Activated naive CD4-positive, alpha-beta T cell treated with anti-CD3 and anti-CD28 coated beads, Interleukin-2, amount 50 U/mL, for 72 hours (primary cell): ENCODE results near the gene SLMAP. TPM values are rescaled to one million over a fixed set of nuclear protein-coding genes. Genes with fewer than 3 reads are reported as not detected.
A peak's percentile ranks its signal among the peaks of the same experiment; 100 is the strongest.
"Not testable (repeated sequence)": the region's sequence is repeated elsewhere in the genome, so short reads cannot be mapped to it uniquely, and the experiment has no call there.

Experiments
- ATAC-seq, 2 donors: fragments of 150-1000 bp; cut with Tn5 transposase; 2 replicates each; pipeline ENCODE4 v1.10.0; 2021; ENCODE audit warnings: mild to moderate bottlenecking in 2 of 2, moderate library complexity in 2 of 2
- DNase-seq, 2 donors: peaks; one replicate each; pipeline ENCODE4 v3.0.0; 2021 to 2022; ENCODE audit warnings: low spot score in 2 of 2
- H3K27ac Mint-ChIP-seq, 2 donors: one replicate each; pipeline ENCODE4 v1.8.0; 2022; ENCODE audit warnings: mild to moderate bottlenecking in 2 of 2, mixed read lengths in 2 of 2
- H3K36me3 Mint-ChIP-seq, 2 donors: one replicate each; pipeline ENCODE4 v1.8.0; 2022; ENCODE audit warnings: mixed read lengths in 2 of 2
- H3K9me3 Mint-ChIP-seq, 2 donors: one replicate each; pipeline ENCODE4 v1.8.0; 2022; ENCODE audit warnings: mixed read lengths in 2 of 2
- total RNA-seq, 2 donors: library from RNA; stranded (reverse); gene quantifications; one replicate each; pipeline ENCODE4 v1.2.3, GENCODE V29; 2022

The SLMAP gene
- total RNA-seq, 2 donors from 2014 or later, result 44.1 to 44.8 TPM

DNA sequence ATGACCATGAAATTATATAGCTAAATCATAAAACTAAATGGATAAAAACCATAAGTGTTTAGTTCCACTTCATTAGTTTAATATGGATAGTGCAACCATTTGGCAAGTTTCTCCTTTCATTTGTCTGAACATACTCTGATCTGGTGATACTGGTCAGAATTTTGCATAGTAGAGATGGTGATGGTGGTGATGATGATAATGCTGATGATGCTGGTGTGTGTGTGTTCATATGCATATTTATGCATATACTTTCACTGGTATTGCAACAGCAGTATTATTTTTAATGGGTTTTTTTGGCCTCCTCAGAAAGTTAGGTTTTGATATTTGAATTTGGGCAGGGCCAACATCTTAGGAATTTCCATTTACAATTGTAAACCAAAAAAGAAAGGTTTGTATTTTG is 76.4 kb downstream of the SLMAP start:
- H3K36me3 Mint-ChIP-seq, result peaks cover 0 to 9% of the 10 kb centered on the region in 2 donors
- no peaks in the 10 kb centered on the region for H3K9me3 Mint-ChIP-seq
- DNase-seq (no peak), ATAC-seq (no peak)
- no peak overlapping the region for H3K27ac Mint-ChIP-seq

DNA sequence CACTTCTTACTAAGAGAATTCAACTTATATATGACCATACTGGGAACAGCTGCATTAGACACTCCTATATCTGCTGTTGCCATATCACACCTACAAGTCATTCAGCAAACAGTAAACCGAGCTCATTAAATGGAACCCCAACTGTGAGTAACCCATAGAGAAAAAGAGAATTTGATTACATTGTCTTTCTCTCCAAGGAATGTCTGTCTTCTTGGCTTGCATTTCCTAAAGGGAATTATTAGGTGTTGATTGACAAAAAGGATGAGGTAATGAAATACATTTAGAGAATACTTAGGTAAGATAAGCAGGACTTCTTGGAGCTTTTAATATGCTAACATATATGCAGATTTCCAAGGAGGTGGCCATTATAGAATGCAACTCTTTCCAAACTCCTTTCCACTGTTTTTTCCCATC is 76.8 kb downstream of the SLMAP start:
- no peak for DNase-seq
- Mint-ChIP-seq H3K27ac (no peak overlapping the region), H3K36me3 (peaks cover 0 to 9% of the 10 kb centered on the region in 2 donors), H3K9me3 (no peaks in the 10 kb centered on the region)
- no peak for ATAC-seq

DNA sequence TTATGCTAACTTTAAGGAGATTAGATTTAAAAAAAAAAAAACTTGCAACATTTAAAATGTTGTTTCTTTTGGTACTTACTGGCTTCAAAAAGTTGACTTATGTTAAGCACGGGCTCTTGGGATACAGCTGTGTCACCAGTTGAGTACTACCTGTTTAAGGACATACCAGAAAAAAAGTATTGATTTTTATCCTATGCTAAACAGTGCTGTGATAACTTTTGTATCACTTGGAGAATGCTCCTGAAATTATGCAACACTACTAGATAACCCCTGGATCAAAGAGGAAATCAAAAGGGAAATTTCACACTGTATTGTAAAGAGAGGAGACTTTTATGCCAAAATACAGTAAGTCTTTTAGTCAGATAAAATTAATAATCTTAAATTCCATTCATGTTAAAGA is 77.7 kb downstream of the SLMAP start:
- H3K27ac Mint-ChIP-seq, result peak overlapping the region in 1 of 2 donors; percentile 29
- peaks cover 0 to 9% of the 10 kb centered on the region in 2 donors for H3K36me3 Mint-ChIP-seq
- H3K9me3 Mint-ChIP-seq, result no peaks in the 10 kb centered on the region
- ATAC-seq (no peak), DNase-seq (no peak)

DNA sequence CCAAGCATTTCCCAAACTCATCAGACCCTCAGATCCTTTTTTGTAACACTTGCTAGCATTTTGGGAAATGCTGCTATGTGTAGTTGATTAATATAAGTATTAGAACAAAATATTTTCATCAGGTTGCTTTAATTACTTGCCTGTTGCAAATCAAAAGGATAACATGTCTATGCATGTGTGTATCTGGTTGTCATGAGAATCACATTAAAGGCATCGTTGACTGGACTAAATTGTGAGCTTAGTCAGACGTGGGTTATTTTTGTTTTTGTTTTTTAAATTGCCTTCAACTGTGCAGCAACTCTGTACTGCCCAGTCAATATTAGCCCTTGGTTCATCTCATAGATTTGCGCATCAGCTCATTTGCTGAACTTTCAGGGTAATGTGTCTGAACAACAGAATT is 81.6 kb downstream of the SLMAP start:
- ATAC-seq, result no peak
- no peak for DNase-seq
- Mint-ChIP-seq H3K9me3 (no peaks in the 10 kb centered on the region), H3K27ac (no peak overlapping the region), H3K36me3 (no peaks in the 10 kb centered on the region)

DNA sequence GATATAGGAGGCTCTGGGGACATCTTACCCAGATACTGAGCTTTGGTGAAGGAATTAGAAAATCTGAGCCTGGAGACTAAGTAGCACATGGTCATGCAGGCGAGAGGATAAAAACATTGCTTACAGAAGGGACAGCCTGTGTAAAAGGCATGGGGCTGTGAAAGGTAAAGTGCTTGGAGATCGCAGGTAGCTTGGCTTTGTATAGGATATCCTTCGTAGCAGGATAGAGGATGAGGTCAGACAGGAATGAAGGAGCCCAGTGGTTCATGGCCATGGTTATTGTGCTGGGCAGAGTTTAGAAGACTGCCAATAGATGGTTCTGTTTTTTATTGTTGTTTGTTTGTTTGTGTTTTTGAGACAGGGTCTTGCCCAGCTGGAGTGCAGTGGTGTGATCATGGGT is 82.5 kb downstream of the SLMAP start:
- no peak for DNase-seq
- Mint-ChIP-seq H3K36me3 (no peaks in the 10 kb centered on the region), H3K27ac (peak overlapping the region in 1 of 2 donors; percentile 43), H3K9me3 (no peaks in the 10 kb centered on the region)
- ATAC-seq, result no peak

DNA sequence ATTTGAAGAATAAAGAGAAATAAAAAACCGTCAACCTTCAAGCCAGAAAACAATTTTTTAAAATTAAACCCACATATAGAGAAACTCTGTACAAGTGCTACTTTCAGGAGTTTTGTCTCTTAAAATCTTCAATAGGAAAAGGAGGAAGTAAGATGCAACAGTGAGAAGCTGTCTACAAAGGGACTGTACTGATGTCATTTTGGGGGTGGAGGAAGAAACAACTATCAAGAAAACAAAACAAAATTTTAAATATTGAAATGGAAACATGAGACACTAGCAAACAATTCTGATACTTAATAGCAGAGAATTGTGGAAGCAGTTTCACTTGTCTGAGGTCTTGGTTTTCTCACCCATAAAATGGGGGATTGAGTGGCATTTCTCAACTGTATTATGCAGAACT is 84.4 kb downstream of the SLMAP start:
- H3K36me3 Mint-ChIP-seq, result no peaks in the 10 kb centered on the region
- no peaks in the 10 kb centered on the region for H3K9me3 Mint-ChIP-seq
- no peak for ATAC-seq
- no peak for DNase-seq
- no peak overlapping the region for H3K27ac Mint-ChIP-seq

DNA sequence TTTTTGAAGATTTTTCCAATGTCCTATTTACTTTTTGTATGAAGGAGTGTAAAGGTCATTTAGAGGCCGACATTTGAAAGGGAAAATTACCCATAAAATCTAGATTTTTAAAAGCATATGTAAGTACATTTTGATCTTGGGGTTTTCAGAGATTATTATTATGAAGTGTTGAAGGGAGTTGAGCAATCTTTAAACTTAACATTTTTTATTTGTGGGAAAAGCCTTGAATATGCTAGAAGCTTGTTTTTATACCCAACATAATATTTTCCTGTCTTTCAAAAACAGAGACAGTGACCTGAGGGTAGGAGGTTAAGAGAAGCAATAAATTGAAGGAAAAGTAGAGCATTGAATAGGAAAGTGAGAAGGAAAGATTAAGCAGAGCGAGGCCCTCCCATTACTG is 85.7 kb downstream of the SLMAP start:
- ATAC-seq (no peak), DNase-seq (no peak)
- Mint-ChIP-seq H3K36me3 (no peaks in the 10 kb centered on the region), H3K27ac (no peak overlapping the region), H3K9me3 (no peaks in the 10 kb centered on the region)

DNA sequence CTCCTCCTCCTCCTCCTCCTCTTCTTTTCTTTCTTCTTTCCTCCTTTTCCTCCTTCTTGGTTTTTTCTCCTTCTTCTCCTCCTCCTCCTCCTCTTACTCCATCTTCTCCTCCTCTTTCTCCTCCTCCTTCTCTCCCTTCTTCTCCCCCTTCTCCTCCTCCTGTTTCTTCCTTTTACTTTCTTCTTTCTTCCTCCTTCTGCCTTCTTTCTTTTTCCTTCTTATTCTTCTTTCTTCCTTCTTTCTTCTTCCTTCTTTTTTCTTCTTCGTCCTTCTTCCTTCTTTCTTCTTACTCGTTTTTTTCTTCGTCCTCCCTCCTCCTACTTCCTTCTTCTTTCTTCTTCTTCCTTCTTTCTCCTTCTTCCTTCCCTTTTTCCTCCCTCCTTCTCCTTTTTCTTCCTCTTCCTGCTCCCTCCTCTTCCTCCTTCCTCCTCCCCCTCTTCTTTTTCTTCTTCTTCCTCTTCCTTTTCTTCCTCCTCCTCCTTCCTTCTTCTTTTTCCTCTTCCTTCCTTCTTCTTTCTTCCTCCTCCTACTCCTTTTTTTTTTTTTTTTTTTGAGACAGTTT is 92.1 kb downstream of the SLMAP start:
- Mint-ChIP-seq H3K9me3 (no peaks in the 10 kb centered on the region), H3K27ac (peak overlapping the region; percentile 21 to 61), H3K36me3 (no peaks in the 10 kb centered on the region)
- ATAC-seq, result no peak
- no peak for DNase-seq

DNA sequence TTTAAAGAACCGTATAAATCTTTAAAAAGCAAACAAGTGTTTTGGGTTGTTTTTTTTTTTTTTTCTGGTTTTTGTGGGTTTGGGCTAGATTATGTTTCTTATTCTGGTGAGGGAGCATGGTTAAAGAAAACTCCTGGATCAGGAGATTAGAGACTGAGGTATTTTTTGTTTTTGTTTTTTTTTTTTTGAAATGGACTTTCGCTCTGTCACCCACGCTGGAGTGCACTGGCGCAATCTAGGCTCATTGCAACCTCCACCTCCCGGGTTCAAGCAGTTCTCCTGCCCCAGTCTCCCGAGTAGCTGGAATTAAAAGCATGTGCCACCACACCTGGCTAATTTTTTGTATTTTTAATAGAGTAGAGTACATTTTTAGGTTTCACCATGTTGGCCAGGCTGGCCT is 95.2 kb downstream of the SLMAP start:
- H3K27ac Mint-ChIP-seq, result peak overlapping the region in 1 of 2 donors; percentile 22
- no peak for DNase-seq

DNA sequence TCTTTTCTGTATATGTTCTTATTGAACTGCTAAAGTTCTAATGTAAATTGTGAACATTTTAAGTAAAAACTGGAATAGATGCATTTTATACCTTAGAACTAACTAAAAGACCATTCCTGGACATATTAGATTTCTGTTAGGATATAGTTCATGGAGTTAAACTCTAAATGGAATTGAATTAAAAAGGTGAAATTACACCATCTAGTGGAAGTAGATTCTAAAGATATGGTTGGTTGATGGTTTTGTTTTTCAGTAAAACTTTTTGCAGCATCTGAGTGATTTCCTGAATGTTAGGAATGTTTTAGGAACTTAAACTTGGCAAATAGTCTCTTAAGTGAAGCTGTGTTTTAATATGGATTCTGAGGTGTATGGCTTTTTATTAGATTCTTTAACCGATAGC is 96.8 kb downstream of the SLMAP start:
- DNase-seq, result no peak
- H3K36me3 Mint-ChIP-seq, result no peaks in the 10 kb centered on the region
- no peak for ATAC-seq
- no peaks in the 10 kb centered on the region for H3K9me3 Mint-ChIP-seq
- peak overlapping the region in 1 of 2 donors; percentile 61 for H3K27ac Mint-ChIP-seq

More for the DNA sequence above, 95.2 kb downstream of the SLMAP start:
- ATAC-seq, result no peak
- Mint-ChIP-seq H3K36me3 (no peaks in the 10 kb centered on the region), H3K9me3 (no peaks in the 10 kb centered on the region)

DNA sequence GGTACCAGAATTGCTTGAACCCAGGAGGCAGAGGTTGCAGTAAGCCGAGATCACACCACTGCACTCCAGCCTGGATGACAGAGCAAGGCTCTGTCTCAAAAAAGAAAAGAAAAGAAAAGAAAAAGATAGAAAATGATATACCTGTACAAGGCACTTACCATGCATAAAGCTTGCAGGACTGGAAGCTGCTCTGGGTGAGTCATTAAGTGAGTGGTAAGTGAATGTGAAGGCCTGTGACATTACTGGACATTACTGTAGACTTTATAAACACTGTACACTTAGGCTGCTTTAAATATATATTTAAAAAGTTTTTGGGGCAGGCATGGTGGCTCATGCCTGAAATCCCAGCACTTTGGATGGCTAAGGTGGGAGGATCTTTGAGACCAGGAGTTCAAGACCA is 99.2 kb downstream of the SLMAP start:
- Mint-ChIP-seq H3K27ac (no peak overlapping the region), H3K36me3 (no peaks in the 10 kb centered on the region), H3K9me3 (no peaks in the 10 kb centered on the region)
- DNase-seq (no peak), ATAC-seq (no peak)

DNA sequence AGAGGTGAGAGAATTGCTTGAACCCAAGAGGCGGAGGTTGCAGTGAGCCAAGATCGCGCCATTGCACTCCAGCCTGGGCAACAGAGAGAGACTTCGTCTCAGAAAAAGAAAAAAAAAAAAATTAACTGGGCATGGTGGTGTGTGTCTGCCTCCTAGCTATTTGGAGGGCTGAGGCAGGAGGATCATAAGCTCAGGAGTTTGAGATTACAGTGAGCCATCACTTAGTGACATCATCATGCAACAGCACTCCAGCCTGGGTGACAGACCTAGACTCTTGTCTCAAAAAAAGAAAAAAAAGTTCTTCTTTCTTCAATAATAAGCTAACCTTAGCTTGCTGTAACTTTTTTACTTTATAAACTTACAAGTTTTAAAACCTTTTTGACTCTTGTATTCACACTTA is 99.8 kb downstream of the SLMAP start:
- no peaks in the 10 kb centered on the region for H3K36me3 Mint-ChIP-seq
- ATAC-seq, result no peak
- no peaks in the 10 kb centered on the region for H3K9me3 Mint-ChIP-seq
- no peak overlapping the region for H3K27ac Mint-ChIP-seq
- DNase-seq, result no peak

DNA sequence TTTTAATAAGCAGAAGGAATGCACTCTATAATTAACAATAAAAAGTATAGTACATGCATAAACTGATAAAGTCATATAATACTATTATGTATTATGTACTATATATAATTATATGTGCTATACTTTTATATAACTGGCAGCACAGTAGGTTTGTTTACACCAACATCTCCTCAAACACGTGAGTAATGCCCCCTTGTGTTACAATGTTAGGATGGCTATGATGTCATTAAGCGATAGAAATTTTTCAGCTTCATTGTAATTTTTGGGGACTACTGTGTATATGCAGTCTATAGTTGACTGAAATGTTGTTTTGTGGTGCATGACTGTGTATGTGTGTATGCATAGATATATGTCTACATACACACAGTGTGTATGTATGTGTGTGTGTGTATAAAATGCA is 100.6 kb downstream of the SLMAP start:
- DNase-seq (no peak), ATAC-seq (peak in 1 of 2 donors; percentile 34)
- H3K36me3 Mint-ChIP-seq, result no peaks in the 10 kb centered on the region
- no peak overlapping the region for H3K27ac Mint-ChIP-seq
- no peaks in the 10 kb centered on the region for H3K9me3 Mint-ChIP-seq

DNA sequence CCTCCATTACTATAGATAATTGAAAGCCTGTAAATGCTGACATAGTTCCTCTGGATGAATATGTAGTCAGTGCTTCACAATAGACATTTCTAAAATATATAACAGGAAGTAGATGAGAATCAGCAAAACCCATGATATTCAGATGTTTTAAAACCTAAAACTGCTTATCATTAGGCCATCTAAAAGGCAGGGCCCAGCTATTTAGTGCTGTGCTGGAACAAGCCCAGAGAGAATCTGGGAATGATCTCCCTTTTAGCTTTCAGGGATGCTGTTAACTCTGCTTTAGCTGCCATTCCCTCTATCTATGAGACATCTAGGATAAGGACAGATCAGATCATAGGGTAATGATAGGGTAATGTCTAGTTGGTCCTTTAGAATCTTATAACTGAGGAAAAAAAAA is 106.8 kb downstream of the SLMAP start:
- H3K27ac Mint-ChIP-seq, result no peak overlapping the region
- peaks cover 4 to 8% of the 10 kb centered on the region in 2 donors for H3K36me3 Mint-ChIP-seq
- DNase-seq (no peak), ATAC-seq (no peak)
- H3K9me3 Mint-ChIP-seq, result no peaks in the 10 kb centered on the region

DNA sequence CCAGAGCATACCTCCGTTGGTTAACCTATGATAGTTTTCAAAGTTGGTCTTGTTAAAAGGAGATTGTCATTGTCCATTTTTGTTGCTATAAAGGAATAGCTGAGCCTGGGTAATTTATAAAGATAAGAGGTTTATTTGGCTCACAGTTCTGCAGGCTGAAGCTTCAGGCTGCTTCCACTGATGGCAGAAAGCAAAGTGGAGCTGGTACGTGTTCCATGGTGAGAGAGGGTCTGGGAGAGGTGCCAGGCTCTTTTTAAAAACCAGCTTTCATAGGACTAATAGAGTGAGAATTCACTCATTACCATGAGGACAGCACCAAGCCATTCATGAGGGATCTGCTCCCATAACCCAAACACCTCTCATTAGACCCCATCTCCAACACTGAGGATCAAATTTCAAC is 107.3 kb downstream of the SLMAP start:
- no peak for DNase-seq
- Mint-ChIP-seq H3K27ac (no peak overlapping the region), H3K9me3 (no peaks in the 10 kb centered on the region), H3K36me3 (peaks cover 4 to 8% of the 10 kb centered on the region in 2 donors)
- ATAC-seq, result no peak

DNA sequence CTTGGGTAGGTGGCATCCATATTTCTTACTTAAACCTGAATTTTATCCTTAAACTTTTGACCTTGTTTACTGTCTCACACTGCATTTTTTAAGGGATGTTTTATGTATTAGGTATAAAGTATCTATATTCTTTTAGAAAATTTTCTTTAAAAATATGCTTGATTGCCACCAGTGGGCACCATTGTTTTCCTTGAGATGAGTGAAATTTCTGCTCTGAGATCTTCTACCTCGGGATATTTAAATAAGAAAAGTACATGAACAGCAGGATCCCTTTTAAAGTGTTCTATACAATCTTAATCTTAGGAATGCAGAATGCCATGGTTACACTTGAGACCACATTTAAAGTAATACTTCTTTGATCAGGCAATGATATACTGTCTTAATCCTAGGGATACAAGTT is 108.7 kb downstream of the SLMAP start:
- Mint-ChIP-seq H3K36me3 (peaks cover 4 to 8% of the 10 kb centered on the region in 2 donors), H3K9me3 (no peaks in the 10 kb centered on the region), H3K27ac (no peak overlapping the region)
- ATAC-seq (no peak), DNase-seq (no peak)

DNA sequence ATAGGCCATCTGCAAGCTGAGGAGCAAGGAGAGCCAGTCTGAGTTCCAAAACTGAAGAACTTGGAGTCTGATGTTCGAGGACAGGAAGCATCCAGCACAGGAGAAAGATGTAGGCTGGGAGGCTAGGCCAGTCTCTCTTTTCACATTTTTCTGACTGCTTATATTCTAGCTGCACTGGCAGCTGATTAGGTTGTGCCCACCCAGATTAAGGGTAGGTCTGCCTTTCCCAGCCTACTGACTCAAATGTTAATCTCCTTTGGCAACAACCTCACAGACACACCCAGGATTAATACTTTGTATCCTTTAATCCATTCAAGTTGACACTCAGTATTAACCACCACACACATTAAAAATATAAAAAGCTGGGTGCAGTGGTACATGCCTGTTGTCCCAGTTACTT is 113.0 kb downstream of the SLMAP start:
- not testable (repeated sequence) for ATAC-seq, H3K9me3 Mint-ChIP-seq, H3K36me3 Mint-ChIP-seq, DNase-seq, H3K27ac Mint-ChIP-seq

DNA sequence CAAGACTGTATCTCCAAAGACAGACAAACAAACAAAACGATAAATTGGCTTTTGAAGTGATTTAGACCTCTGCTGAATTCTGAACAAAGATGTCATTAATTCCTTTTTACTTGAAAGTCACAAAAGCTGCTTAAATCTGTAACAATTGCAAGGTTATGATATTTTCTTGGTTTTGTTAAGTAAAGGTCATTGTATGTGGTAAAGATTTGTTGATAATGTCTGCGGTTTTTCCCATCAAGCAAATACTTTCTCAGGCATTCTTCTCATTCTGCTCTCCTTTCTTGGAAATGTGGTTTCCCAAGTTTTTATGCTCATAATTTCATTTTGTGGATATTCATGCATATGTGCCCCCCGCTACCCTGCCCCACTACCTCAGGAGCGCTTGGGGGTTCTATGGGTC is 116.5 kb downstream of the SLMAP start:
- ATAC-seq, result no peak

DNA sequence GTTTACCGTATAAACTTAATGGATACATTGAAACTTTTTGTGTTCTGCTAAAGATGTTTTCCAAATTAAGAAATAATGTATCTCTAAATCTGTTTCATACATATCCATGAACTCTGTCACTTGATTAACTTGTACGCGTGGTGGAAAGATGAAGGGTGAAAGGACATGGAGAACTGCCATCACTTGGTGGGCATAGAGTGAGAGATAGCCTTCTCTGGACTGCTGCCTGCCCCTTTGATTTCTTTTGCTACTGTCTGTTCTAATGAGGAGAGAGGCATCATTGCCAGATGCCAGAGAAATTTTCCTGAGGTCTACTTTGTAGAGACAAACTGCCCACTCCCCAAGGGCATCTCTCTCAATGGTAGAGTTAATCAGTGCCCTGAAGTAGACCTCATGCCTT is 120.5 kb downstream of the SLMAP start:
- ATAC-seq (no peak), DNase-seq (no peak)
- Mint-ChIP-seq H3K9me3 (no peaks in the 10 kb centered on the region), H3K27ac (peak overlapping the region in 1 of 2 donors; percentile 6), H3K36me3 (peaks cover 0 to 3% of the 10 kb centered on the region in 2 donors)

More for the DNA sequence above, 116.5 kb downstream of the SLMAP start:
- Mint-ChIP-seq H3K9me3 (no peaks in the 10 kb centered on the region), H3K27ac (no peak overlapping the region), H3K36me3 (peaks cover 0 to 5% of the 10 kb centered on the region in 2 donors)
- DNase-seq, result no peak
